ENCODE data around the gene MIX23.

GRCh38 chr3:122318620-122319019 lies 64.4 kb downstream of the MIX23 start:
- TF ChIP-seq, protein P1, sequence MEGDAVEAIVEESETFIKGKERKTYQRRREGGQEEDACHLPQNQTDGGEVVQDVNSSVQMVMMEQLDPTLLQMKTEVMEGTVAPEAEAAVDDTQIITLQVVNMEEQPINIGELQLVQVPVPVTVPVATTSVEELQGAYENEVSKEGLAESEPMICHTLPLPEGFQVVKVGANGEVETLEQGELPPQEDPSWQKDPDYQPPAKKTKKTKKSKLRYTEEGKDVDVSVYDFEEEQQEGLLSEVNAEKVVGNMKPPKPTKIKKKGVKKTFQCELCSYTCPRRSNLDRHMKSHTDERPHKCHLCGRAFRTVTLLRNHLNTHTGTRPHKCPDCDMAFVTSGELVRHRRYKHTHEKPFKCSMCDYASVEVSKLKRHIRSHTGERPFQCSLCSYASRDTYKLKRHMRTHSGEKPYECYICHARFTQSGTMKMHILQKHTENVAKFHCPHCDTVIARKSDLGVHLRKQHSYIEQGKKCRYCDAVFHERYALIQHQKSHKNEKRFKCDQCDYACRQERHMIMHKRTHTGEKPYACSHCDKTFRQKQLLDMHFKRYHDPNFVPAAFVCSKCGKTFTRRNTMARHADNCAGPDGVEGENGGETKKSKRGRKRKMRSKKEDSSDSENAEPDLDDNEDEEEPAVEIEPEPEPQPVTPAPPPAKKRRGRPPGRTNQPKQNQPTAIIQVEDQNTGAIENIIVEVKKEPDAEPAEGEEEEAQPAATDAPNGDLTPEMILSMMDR (IDR thresholded peaks at IDR 0.05; ENCODE audit: insufficient read depth, low read depth, low read length), result no peak
- TF ChIP-seq EZH2 (IDR thresholded peaks at IDR 0.05; ENCODE audit: insufficient read depth, low read length), result no peak
